GM12878 (cell line): Measurements from ENCODE around the gene POLRMT. TPM values are rescaled to one million over a fixed set of nuclear protein-coding genes. Genes with fewer than 3 reads are reported as not detected.
"Not testable (repeated sequence)": the region's sequence is repeated elsewhere in the genome, so short reads cannot be mapped to it uniquely, and the experiment has no call there.

Experiments
- ATAC-seq: fragments of 200-7000 bp; cut with Tn5 transposase; 3 replicates; pipeline ENCODE4 v1.9.1; 2020; ENCODE audit warnings: mild to moderate bottlenecking, moderate library complexity
- BruUV-seq: library from RNA; stranded (reverse); fragments of 400-500 nt; replicated peaks from 2 replicates; lab custom pipeline; 2021; lab: Mats Ljungman, UMichigan
- CTCF ChIA-PET: fragments of 300-600 bp; sonication (Branson Sonifier 250); formaldehyde crosslinking; extraction: SDS; loops from one replicate; lab custom pipeline; 2021; ENCODE audit warnings: inconsistent platforms; lab: Yijun Ruan, JAX
- POLR2A ChIA-PET: fragments of 350-600 bp; formaldehyde crosslinking; extraction: SDS; loops from one replicate; lab custom pipeline; 2021; ENCODE audit warnings: inconsistent platforms; lab: Charles Lee
- RAD21 ChIA-PET: fragments of 300-600 bp; sonication (Branson Sonifier 250); formaldehyde crosslinking; loops from one replicate; lab custom pipeline; 2023; ENCODE audit warnings: antibody characterized with exemption; ENCODE audit not compliant: unreplicated experiment; lab: Charles Lee
- SMC1A ChIA-PET: fragments of 300-600 bp; sonication (Branson Sonifier 250); formaldehyde crosslinking; loops from one replicate; lab custom pipeline; 2023; ENCODE audit not compliant: unreplicated experiment, uncharacterized antibody; lab: Charles Lee
- DNase-seq: peaks from one replicate; pipeline ENCODE4 v3.0.0-alpha.2; 2011; ENCODE audit warnings: low read depth, low spot score
- FAIRE-seq: peaks from 3 replicates; lab custom pipeline; 2011; peaks lifted over from hg19 to GRCh38; lab: Jason Lieb, UNC
- H2AFZ ChIP-seq: 2 replicates; pipeline ENCODE4 v1.6.0; 2011; ENCODE audit warnings: low read depth, low read length, control low read depth; ENCODE audit not compliant: control insufficient read depth
- H3K27ac ChIP-seq: 2 replicates; pipeline ENCODE4 v1.5.1; 2011; ENCODE audit warnings: control low read depth; ENCODE audit not compliant: control insufficient read depth, insufficient read depth
- H3K27me3 ChIP-seq, 2 experiments: replicated peaks in 1 of 2; 2 replicates each; pipeline versions ENCODE4 v1.6.0 to v1.6.1; 2011; ENCODE audit warnings: low read length in 1 of 2; ENCODE audit not compliant: control insufficient read depth in 2 of 2, insufficient read depth in 2 of 2
- H3K36me3 ChIP-seq, 2 experiments: 2 replicates each; pipeline ENCODE4 v1.5.1; 2011; ENCODE audit warnings: low read length in 1 of 2; ENCODE audit not compliant: control insufficient read depth in 2 of 2, insufficient read depth in 2 of 2
- H3K4me1 ChIP-seq: 2 replicates; pipeline ENCODE4 v1.6.1; 2011; ENCODE audit warnings: mild to moderate bottlenecking, low read length, moderate library complexity, mixed read lengths; ENCODE audit not compliant: control insufficient read depth, insufficient read depth
- H3K4me2 ChIP-seq: 2 replicates; pipeline ENCODE4 v1.6.0; 2011; ENCODE audit warnings: control low read depth; ENCODE audit not compliant: control insufficient read depth, insufficient read depth
- H3K4me3 ChIP-seq: fragments of 200-600 bp; sonication (generic); 2 replicates; pipeline ENCODE4 v1.5.1; 2016
- H3K79me2 ChIP-seq: 2 replicates; pipeline ENCODE4 v1.6.0; 2011; ENCODE audit warnings: low read length; ENCODE audit not compliant: control insufficient read depth, insufficient read depth
- H3K9ac ChIP-seq: 2 replicates; pipeline ENCODE4 v1.8.0; 2011; ENCODE audit warnings: low read length, control low read depth, mixed read lengths; ENCODE audit not compliant: control insufficient read depth, insufficient read depth
- H3K9me3 ChIP-seq: replicated peaks from 3 replicates; pipeline ENCODE4 v1.5.1; 2011; ENCODE audit warnings: mild to moderate bottlenecking, low read length; ENCODE audit not compliant: control insufficient read depth, insufficient read depth
- H4K20me1 ChIP-seq: 2 replicates; pipeline ENCODE4 v1.6.0; 2011; ENCODE audit not compliant: control insufficient read depth, insufficient read depth
- ZNF384 ChIP-seq: IDR thresholded peaks from 2 replicates; pipeline ENCODE4 v1.6.1; 2012; ENCODE audit warnings: low read depth, mild to moderate bottlenecking, low read length, improper control_type of control experiment, borderline replicate concordance
- WGBS: methylation state at CpG from one replicate; pipeline ENCODE4 v1.1.6; 2016; ENCODE audit warnings: low lambda C conversion rate; ENCODE audit not compliant: insufficient replicate concordance, insufficient coverage; ENCODE audit errors: missing lambda C conversion rate; 5-methylcytosine and 5-hydroxymethylcytosine counted together
- in situ Hi-C: fragments of 300-500 bp; cut with MboI; formaldehyde crosslinking; loops from 9 replicates; pipeline ENCODE4 v1.14.3; 2018; ENCODE audit warnings: mixed read lengths
- intact Hi-C: fragments of 100-400 bp; cut with micrococcal nuclease; formaldehyde crosslinking; loops from one replicate; pipeline ENCODE4 v1.14.2; 2022; ENCODE audit not compliant: unreplicated experiment
- polyA plus RNA-seq, 11 experiments: library from polyadenylated mRNA; depleted of rRNA in 4 of 11; unstranded in 6 of 11; stranded (reverse) in 5 of 11; fragments of >200 nt; fragmentation: Nextera tagmentation in 4 of 11; fragmentation: Illumina TruSeq in 1 of 11; extraction: Ambion mirVana in 4 of 11; extraction: Trizol in 1 of 11; gene quantifications; 1 replicate in 1 of 11; 2 replicates in 10 of 11; pipeline versions ENCODE4 v1.2.1 to v1.2.3, GENCODE V29; 2011 to 2016; ENCODE audit warnings: inconsistent platforms in 2 of 11, missing spikeins in 2 of 11, low read depth in 1 of 11
- total RNA-seq, 4 experiments: library from RNA; depleted of rRNA in 3 of 4; stranded (reverse); fragments of >200 nt in 3 of 4; fragmentation: Illumina TruSeq in 1 of 4; extraction: Trizol in 1 of 4; gene quantifications; 2 replicates each; pipeline versions ENCODE4 v1.2.1 to v1.2.3, GENCODE V29; 2013 to 2021
- TF ChIP-seq, protein P1 (sequence below): fragments of 450-650 bp; IDR thresholded peaks from 2 replicates; pipeline ENCODE4 v1.6.1; 2016; ENCODE audit warnings: mild to moderate bottlenecking
- TF ChIP-seq, protein P2 (sequence below): IDR thresholded peaks from 2 replicates; pipeline ENCODE4 v1.6.1; 2011; ENCODE audit warnings: borderline replicate concordance, low read depth, mild to moderate bottlenecking, moderate library complexity, low read length; ENCODE audit not compliant: insufficient read depth, poor library complexity, severe bottlenecking

Gene POLRMT
- total and polyA plus RNA-seq, 10 of the 15 experiments (the other 5 are each of a cell fraction or from before 2014, with no cell fraction given): 9.9 to 57.6 (median 34.6) TPM

DNA sequence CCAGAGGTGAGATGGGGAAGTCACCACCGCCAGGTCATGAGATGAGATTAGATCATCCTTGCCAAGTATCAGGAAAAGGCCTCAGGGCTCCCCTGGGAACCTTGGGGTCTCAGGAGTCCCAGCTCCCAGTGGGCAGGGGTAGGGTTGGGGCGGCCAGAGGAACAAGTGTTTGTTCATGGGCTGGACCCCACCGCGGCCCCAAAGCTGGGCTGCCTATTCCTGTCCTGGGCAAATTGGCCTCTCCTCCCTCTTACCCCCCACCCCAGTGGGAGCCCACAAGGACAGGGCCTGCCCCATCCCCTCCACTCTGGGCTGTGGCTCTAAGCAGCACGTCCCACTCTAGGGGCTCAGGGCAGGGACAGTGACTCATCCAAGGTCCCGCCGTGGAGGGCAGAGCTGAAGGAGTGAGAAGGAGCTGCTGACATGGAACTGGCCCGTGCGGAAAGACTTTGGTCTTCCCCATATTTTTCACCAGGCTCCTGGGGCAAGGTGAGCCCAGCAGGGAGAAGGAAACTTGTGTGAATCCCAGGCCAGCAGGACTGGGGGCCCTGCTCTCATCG, 47.7 kb downstream of the POLRMT start (continued):
- TF ChIP-seq, protein P1, sequence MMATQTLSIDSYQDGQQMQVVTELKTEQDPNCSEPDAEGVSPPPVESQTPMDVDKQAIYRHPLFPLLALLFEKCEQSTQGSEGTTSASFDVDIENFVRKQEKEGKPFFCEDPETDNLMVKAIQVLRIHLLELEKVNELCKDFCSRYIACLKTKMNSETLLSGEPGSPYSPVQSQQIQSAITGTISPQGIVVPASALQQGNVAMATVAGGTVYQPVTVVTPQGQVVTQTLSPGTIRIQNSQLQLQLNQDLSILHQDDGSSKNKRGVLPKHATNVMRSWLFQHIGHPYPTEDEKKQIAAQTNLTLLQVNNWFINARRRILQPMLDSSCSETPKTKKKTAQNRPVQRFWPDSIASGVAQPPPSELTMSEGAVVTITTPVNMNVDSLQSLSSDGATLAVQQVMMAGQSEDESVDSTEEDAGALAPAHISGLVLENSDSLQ: no peak
- TF ChIP-seq, protein P2, sequence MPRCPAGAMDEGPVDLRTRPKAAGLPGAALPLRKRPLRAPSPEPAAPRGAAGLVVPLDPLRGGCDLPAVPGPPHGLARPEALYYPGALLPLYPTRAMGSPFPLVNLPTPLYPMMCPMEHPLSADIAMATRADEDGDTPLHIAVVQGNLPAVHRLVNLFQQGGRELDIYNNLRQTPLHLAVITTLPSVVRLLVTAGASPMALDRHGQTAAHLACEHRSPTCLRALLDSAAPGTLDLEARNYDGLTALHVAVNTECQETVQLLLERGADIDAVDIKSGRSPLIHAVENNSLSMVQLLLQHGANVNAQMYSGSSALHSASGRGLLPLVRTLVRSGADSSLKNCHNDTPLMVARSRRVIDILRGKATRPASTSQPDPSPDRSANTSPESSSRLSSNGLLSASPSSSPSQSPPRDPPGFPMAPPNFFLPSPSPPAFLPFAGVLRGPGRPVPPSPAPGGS: no peak
- no peak for TF ChIP-seq ZNF384
- TF ChIP-seq, all 136 proteins: peak for 0

DNA sequence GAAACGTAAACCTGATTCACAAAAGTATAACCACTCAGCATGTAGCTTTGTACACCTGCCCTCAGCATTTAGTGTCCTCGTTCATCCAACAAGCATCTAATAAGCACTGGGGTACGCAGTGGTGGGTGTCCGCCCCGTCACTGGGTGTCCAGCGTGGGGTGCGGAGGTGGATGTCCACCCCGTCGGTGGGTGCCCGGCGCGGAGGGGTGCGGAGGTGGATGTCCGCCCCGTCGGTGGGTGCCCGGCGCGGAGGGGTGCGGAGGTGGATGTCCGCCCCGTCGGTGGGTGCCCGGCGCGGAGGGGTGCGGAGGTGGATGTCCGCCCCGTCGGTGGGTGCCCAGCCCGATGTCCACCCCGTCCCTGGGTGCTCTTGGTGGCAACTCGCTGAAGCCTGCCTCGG, 48.2 kb downstream of the POLRMT start:
- ChIA-PET CTCF (interaction anchor here (1.1 to 1.4 kb wide), 3 partner anchors 11 to 53 kb away, joined by 3 to 5 read pairs (median 3); no protein-coding TSS in a partner anchor), RAD21 (interaction anchor here (1.8 to 2.8 kb wide), 2 partner anchors 11 to 149 kb away, joined by 7 to 11 read pairs; no protein-coding TSS in a partner anchor)
- H3K9me3 ChIP-seq, H3K4me1 ChIP-seq, H3K27me3 ChIP-seq, BruUV-seq, POLR2A ChIA-PET, SMC1A ChIA-PET, ATAC-seq, DNase-seq, H3K79me2 ChIP-seq, H3K9ac ChIP-seq, H3K27ac ChIP-seq, H4K20me1 ChIP-seq, FAIRE-seq, H3K4me2 ChIP-seq, H3K4me3 ChIP-seq, H2AFZ ChIP-seq: not testable (repeated sequence)
- H3K36me3 ChIP-seq: peaks cover 0 to 24% of the 10 kb centered on the region in 2 experiments; a peak in 3 of 4 replicates
- 75% methylated on average over 13 of the region's 34 CpGs for WGBS
- intact Hi-C loops: loop anchor here (5.0 kb wide), 1 partner anchor 147 kb away; no protein-coding TSS in a partner anchor
- in situ Hi-C loops: loop anchor here (5.0 kb wide), 1 partner anchor 147 kb away; no protein-coding TSS in a partner anchor
